IMR-90 (cell line): ENCODE results near the gene PIK3CB. TPM values are rescaled to one million over a fixed set of nuclear protein-coding genes. Genes with fewer than 3 reads are reported as not detected.
A peak's percentile ranks its signal among the peaks of the same experiment; 100 is the strongest.

Source experiments
- ATAC-seq: fragments of 200-7000 bp; cut with Tn5 transposase; 2 replicates; pipeline ENCODE4 v1.9.1; 2020; ENCODE audit warnings: low read depth, mild to moderate bottlenecking, moderate library complexity
- BruUV-seq: library from RNA; stranded (reverse); fragments of 400-500 nt; replicated peaks from 2 replicates; lab custom pipeline; 2021; lab: Mats Ljungman, UMichigan
- CTCF ChIA-PET: fragments of 300-600 bp; formaldehyde crosslinking; extraction: SDS; loops from one replicate; lab custom pipeline; 2021; ENCODE audit warnings: antibody characterized with exemption; lab: Yijun Ruan, JAX
- POLR2A ChIA-PET: fragments of 300-600 bp; sonication (Branson Sonifier 250); formaldehyde crosslinking; loops from one replicate; lab custom pipeline; 2022; ENCODE audit warnings: antibody characterized with exemption; ENCODE audit not compliant: unreplicated experiment; lab: Charles Lee
- DNase-seq: peaks from one replicate; pipeline ENCODE4 v3.0.0; 2013
- H2AFZ ChIP-seq: replicated peaks from 2 replicates; pipeline ENCODE3; 2013; ENCODE audit warnings: low read length, mild to moderate bottlenecking; ENCODE audit not compliant: poor library complexity
- H2AK5ac ChIP-seq: 2 replicates; pipeline ENCODE4 v1.6.1; 2013; ENCODE audit warnings: low read depth, low read length, inconsistent platforms
- H2AK9ac ChIP-seq: replicated peaks from 2 replicates; pipeline ENCODE3; 2013; ENCODE audit warnings: mild to moderate bottlenecking, low read depth, low read length, moderate library complexity; ENCODE audit not compliant: poor library complexity
- H2BK120ac ChIP-seq: 2 replicates; pipeline ENCODE4 v1.6.1; 2013; ENCODE audit warnings: low read depth, low read length, inconsistent platforms
- H2BK15ac ChIP-seq: 3 replicates; pipeline ENCODE4 v1.6.1; 2013; ENCODE audit warnings: low read depth, low read length, inconsistent platforms
- H2BK20ac ChIP-seq: 2 replicates; pipeline ENCODE4 v1.6.1; 2013; ENCODE audit warnings: low read depth, mild to moderate bottlenecking, inconsistent platforms, low read length, moderate library complexity
- H2BK5ac ChIP-seq: 2 replicates; pipeline ENCODE4 v1.6.1; 2013; ENCODE audit warnings: mild to moderate bottlenecking, low read depth, low read length, inconsistent platforms; ENCODE audit not compliant: poor library complexity, severe bottlenecking
- H3K14ac ChIP-seq: replicated peaks from 2 replicates; pipeline ENCODE4 v1.6.1; 2013; ENCODE audit warnings: low read depth, low read length, inconsistent platforms
- H3K18ac ChIP-seq: 2 replicates; pipeline ENCODE4 v1.6.1; 2013; ENCODE audit warnings: low read depth, low read length, control low read depth
- H3K23ac ChIP-seq: 2 replicates; pipeline ENCODE4 v1.6.1; 2013; ENCODE audit warnings: low read depth, low read length, inconsistent platforms
- H3K27ac ChIP-seq: 2 replicates; pipeline ENCODE4 v1.5.1; 2013; ENCODE audit warnings: mild to moderate bottlenecking, control low read depth, low read length; ENCODE audit not compliant: insufficient read depth
- H3K27me3 ChIP-seq: 2 replicates; pipeline ENCODE4 v1.6.1; 2013; ENCODE audit warnings: low read length; ENCODE audit not compliant: control insufficient read depth, insufficient read depth
- H3K36me3 ChIP-seq: 2 replicates; pipeline ENCODE4 v1.6.1; 2013; ENCODE audit warnings: low read length, mixed read lengths; ENCODE audit not compliant: control insufficient read depth, insufficient read depth
- H3K4ac ChIP-seq: 2 replicates; pipeline ENCODE4 v1.6.1; 2013; ENCODE audit warnings: low read depth, low read length, inconsistent platforms
- H3K4me1 ChIP-seq: 2 replicates; pipeline ENCODE4 v1.6.1; 2013; ENCODE audit warnings: low read length, mixed read lengths; ENCODE audit not compliant: control insufficient read depth, insufficient read depth
- H3K4me2 ChIP-seq: 2 replicates; pipeline ENCODE4 v1.6.1; 2013; ENCODE audit warnings: low read depth, mild to moderate bottlenecking, control low read depth, low read length, moderate library complexity
- H3K4me3 ChIP-seq: 2 replicates; pipeline ENCODE4 v1.5.1; 2013; ENCODE audit warnings: low read depth, mild to moderate bottlenecking, control low read depth, low read length, moderate library complexity; ENCODE audit not compliant: insufficient read depth
- H3K56ac ChIP-seq: 2 replicates; pipeline ENCODE4 v1.6.1; 2013; ENCODE audit warnings: low read length, inconsistent platforms; ENCODE audit not compliant: insufficient read depth; ENCODE audit errors: extremely low read depth
- H3K79me1 ChIP-seq, 2 experiments: 2 replicates each; pipeline ENCODE4 v1.6.1; 2013; ENCODE audit warnings: low read length in 2 of 2, inconsistent platforms in 1 of 2, low read depth in 1 of 2
- H3K9ac ChIP-seq: 2 replicates; pipeline ENCODE4 v1.6.1; 2013; ENCODE audit warnings: low read depth, low read length, control low read depth
- H3K9me1 ChIP-seq: 2 replicates; pipeline ENCODE4 v1.6.1; 2013; ENCODE audit warnings: low read length, inconsistent platforms; ENCODE audit not compliant: insufficient read depth
- H3K9me3 ChIP-seq: 2 replicates; pipeline ENCODE4 v1.6.1; 2013; ENCODE audit warnings: low read length; ENCODE audit not compliant: control insufficient read depth, insufficient read depth
- H4K20me1 ChIP-seq: 2 replicates; pipeline ENCODE4 v1.6.1; 2013; ENCODE audit warnings: low read length, inconsistent platforms; ENCODE audit not compliant: insufficient read depth
- H4K5ac ChIP-seq: 2 replicates; pipeline ENCODE4 v1.6.1; 2013; ENCODE audit warnings: mild to moderate bottlenecking, low read depth, low read length, control low read depth
- H4K8ac ChIP-seq, 2 experiments: 2 replicates each; pipeline ENCODE4 v1.6.1; 2013; ENCODE audit warnings: low read depth in 2 of 2, low read length in 2 of 2, control low read depth in 1 of 2, inconsistent platforms in 1 of 2
- H4K91ac ChIP-seq: 2 replicates; pipeline ENCODE4 v1.6.1; 2013; ENCODE audit warnings: low read depth, low read length, inconsistent platforms; ENCODE audit not compliant: insufficient read depth
- MAFK ChIP-seq: IDR thresholded peaks from 2 replicates; pipeline ENCODE4 v1.6.1; 2012; ENCODE audit warnings: low read depth, low read length, improper control_type of control experiment
- NFE2L2 ChIP-seq: fragments of 150-350 bp; IDR thresholded peaks from 2 replicates; pipeline ENCODE4 v1.6.1; 2016; ENCODE audit warnings: low read depth, mild to moderate bottlenecking, low read length
- dilution Hi-C: fragments of 300-500 bp; cut with HindIII; formaldehyde crosslinking; loops from one replicate; pipeline ENCODE4 v1.14.3; 2018; ENCODE audit warnings: low sequenced_read_pairs; ENCODE audit not compliant: unreplicated experiment
- in situ Hi-C: fragments of 300-500 bp; cut with MboI; formaldehyde crosslinking; loops from 3 replicates; pipeline ENCODE4 v1.14.3; 2019; ENCODE audit warnings: low sequenced_read_pairs, inconsistent platforms, mixed read lengths
- intact Hi-C: fragments of 100-400 bp; cut with micrococcal nuclease; formaldehyde crosslinking; loops from 2 replicates; pipeline ENCODE4 v1.10.0; 2022
- polyA plus RNA-seq, 3 experiments: library from polyadenylated mRNA; depleted of rRNA; stranded (reverse); fragments of >200 nt; gene quantifications; 2 replicates each; pipeline ENCODE4 v1.2.3, GENCODE V29; 2012; ENCODE audit warnings: low replicate concordance in 1 of 3
- total RNA-seq: library from RNA; depleted of rRNA; stranded (reverse); fragments of >200 nt; gene quantifications from 2 replicates; pipeline ENCODE4 v1.2.3, GENCODE V29; 2012

The PIK3CB gene
- total and polyA plus RNA-seq, 2 of the 4 experiments (the other 2 are of a cell fraction), result 6.3 to 6.8 TPM

DNA sequence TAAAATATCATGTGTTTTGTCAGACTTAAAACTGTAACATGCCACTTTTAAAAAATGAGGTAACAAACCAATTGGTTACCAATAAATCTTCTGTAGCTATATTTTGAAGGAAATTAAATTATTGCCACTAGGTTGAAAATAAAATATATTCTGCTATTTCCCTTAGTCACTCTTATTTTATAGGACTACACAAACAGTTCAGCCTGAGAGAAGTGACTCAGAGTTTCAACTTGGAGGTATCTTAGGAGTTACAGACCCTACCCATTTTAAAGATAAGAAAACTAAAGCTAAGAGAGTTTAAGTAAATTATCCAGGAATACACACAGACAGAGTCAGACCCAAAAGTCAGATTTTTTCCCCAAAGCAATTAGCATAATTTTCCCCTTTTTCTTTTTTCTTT lies 65.1 kb downstream of the PIK3CB start:
- TF ChIP-seq NFE2L2 (peak; percentile 35; the same call in 1 of the 2 replicates), MAFK (no peak)
- peaks cover 7% of the 10 kb centered on the region; the same call in 1 of the 2 replicates for H3K9me3 ChIP-seq
- no peak overlapping the region for H4K5ac ChIP-seq
- H3K36me3 ChIP-seq, result peaks cover 5% of the 10 kb centered on the region; the same call in 1 of the 2 replicates
- POLR2A ChIA-PET, result no interaction called here
- intact Hi-C loops, result no loop called here
- in situ Hi-C loops, result no loop called here
- peak; percentile 33 for DNase-seq
- no peak for ATAC-seq
- H3K4ac ChIP-seq, result no peak overlapping the region
- H2BK5ac ChIP-seq, result peak overlapping the region; percentile 36
- no peak overlapping the region for H2AFZ ChIP-seq
- H3K27me3 ChIP-seq, result no peaks in the 10 kb centered on the region
- no peak overlapping the region for H3K27ac ChIP-seq
- no peak overlapping the region for H3K4me2 ChIP-seq
- dilution Hi-C loops, result no loop called here
- H2AK5ac ChIP-seq, result no peak overlapping the region
- no peak overlapping the region for H2BK120ac ChIP-seq
- no peak overlapping the region for H4K91ac ChIP-seq
- no peak overlapping the region for H3K23ac ChIP-seq
- H2AK9ac ChIP-seq, result no peak overlapping the region
- no peak overlapping the region for H3K56ac ChIP-seq
- no peak overlapping the region for H3K9ac ChIP-seq
- H3K79me1 ChIP-seq, result peaks cover 4 to 20% of the 10 kb centered on the region in 2 experiments
- H2BK15ac ChIP-seq, result no peak overlapping the region
- CTCF ChIA-PET, result interaction anchor here (0.7 to 1.0 kb wide), 2 partner anchors 17 to 146 kb away, joined by 3 read pairs; no protein-coding TSS in a partner anchor
- no peaks in the 10 kb centered on the region for H3K9me1 ChIP-seq
- H4K8ac ChIP-seq, result no peak overlapping the region; a peak in 1 of 4 replicates
- H3K4me3 ChIP-seq, result no peak overlapping the region
- H3K18ac ChIP-seq, result no peak overlapping the region; the same call in 1 of the 2 replicates
- no TSS peak for BruUV-seq
- no peak overlapping the region for H2BK20ac ChIP-seq
- no peak overlapping the region; the same call in 1 of the 2 replicates for H3K14ac ChIP-seq
- H4K20me1 ChIP-seq, result peaks cover 4% of the 10 kb centered on the region; the same call in 1 of the 2 replicates
- no peaks in the 10 kb centered on the region for H3K4me1 ChIP-seq
